HEK293T (cell line): ENCODE data around the gene SLC25A23.

Experiments used
- ARNT ChIP-seq: fragments of 450-650 bp; IDR thresholded peaks from 2 replicates; pipeline ENCODE4 v1.6.1; 2017; ENCODE audit warnings: mild to moderate bottlenecking
- BHLHE40 ChIP-seq: fragments of 450-650 bp; IDR thresholded peaks from 2 replicates; pipeline ENCODE4 v1.6.1; 2016; ENCODE audit warnings: mild to moderate bottlenecking, moderate library complexity, borderline replicate concordance
- ELF4 ChIP-seq: fragments of 450-650 bp; IDR thresholded peaks from 2 replicates; pipeline ENCODE4 v1.6.1; 2017; ENCODE audit warnings: antibody characterized with exemption
- FOXA1 ChIP-seq: fragments of 450-650 bp; IDR thresholded peaks from 2 replicates; pipeline ENCODE4 v1.6.1; 2016; ENCODE audit warnings: mild to moderate bottlenecking
- FOXM1 ChIP-seq: fragments of 450-650 bp; IDR thresholded peaks from 2 replicates; pipeline ENCODE4 v1.6.1; 2017; ENCODE audit warnings: mild to moderate bottlenecking, borderline replicate concordance
- HDGF ChIP-seq: fragments of 450-650 bp; IDR thresholded peaks from 2 replicates; pipeline ENCODE4 v1.6.1; 2017; ENCODE audit warnings: antibody characterized with exemption, borderline replicate concordance
- L3MBTL2 ChIP-seq: fragments of 450-650 bp; conservative IDR thresholded peaks from 2 replicates; pipeline ENCODE4 v1.6.1; 2016; ENCODE audit warnings: mild to moderate bottlenecking
- LEF1 ChIP-seq: fragments of 450-650 bp; IDR thresholded peaks from 2 replicates; pipeline ENCODE4 v1.6.1; 2017; ENCODE audit warnings: mild to moderate bottlenecking, borderline replicate concordance
- NFRKB ChIP-seq: fragments of 450-650 bp; IDR thresholded peaks from 2 replicates; pipeline ENCODE4 v1.6.1; 2016; ENCODE audit warnings: mild to moderate bottlenecking, moderate library complexity
- SP1 ChIP-seq: fragments of 450-650 bp; IDR thresholded peaks from 2 replicates; pipeline ENCODE4 v1.6.1; 2017
- SUZ12 ChIP-seq: fragments of 450-650 bp; IDR thresholded peaks from 2 replicates; pipeline ENCODE4 v1.6.1; 2016; ENCODE audit warnings: mild to moderate bottlenecking
- TARDBP ChIP-seq: fragments of 450-650 bp; IDR thresholded peaks from 2 replicates; pipeline ENCODE4 v1.6.1; 2016
- ZNF384 ChIP-seq: fragments of 450-650 bp; IDR thresholded peaks from 2 replicates; pipeline ENCODE4 v1.6.1; 2016

DNA sequence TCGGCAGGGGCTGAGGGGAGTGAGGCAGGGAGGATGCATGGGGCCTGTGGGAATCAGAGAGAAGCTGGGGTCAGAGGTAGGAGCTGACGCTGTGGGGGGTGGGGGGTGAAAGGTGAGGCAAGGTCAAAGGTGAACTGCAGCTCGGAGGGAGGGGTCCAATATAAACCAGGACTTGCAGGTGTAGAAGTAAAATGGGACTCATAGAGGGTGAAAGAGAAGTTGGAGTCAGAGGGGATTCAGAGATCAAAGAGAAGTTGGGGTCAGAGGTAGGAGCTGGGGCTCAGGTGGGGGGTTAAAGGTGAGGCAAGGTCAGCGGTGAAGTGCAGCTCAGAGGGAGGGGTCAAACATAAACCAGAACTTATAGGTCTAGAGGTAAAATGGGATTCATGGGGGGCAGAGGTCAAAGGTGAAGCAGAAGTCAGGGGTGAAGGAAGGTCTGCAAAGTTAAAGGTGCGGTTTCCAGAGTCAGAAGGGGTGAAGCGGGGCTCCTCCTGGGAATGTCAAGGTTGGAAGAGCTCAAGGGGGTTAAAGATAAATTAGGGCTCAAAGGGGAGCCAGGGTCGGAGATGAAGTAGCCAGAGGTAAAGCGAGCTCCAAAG is 34.9 kb upstream of the SLC25A23 start:
- TF ChIP-seq SP1 (no peak), ELF4 (no peak), L3MBTL2 (no peak), TARDBP (no peak), NFRKB (no peak), HDGF (no peak), BHLHE40 (no peak), SUZ12 (no peak), ZNF384 (no peak), FOXM1 (no peak), LEF1 (no peak), ARNT (no peak), FOXA1 (no peak)
